Activated naive CD4-positive, alpha-beta T cell treated with anti-CD3 and anti-CD28 coated beads, Interleukin-2, amount 50 U/mL, for 72 hours (primary cell): Measurements from ENCODE around the gene KANK4. TPM values are rescaled to one million over a fixed set of nuclear protein-coding genes. Genes with fewer than 3 reads are reported as not detected.

Experiments
- ATAC-seq, 2 donors: fragments of 150-1000 bp; cut with Tn5 transposase; 2 replicates each; pipeline ENCODE4 v1.10.0; 2021; ENCODE audit warnings: mild to moderate bottlenecking in 2 of 2, moderate library complexity in 2 of 2
- DNase-seq, 2 donors: peaks; one replicate each; pipeline ENCODE4 v3.0.0; 2021 to 2022; ENCODE audit warnings: low spot score in 2 of 2
- H3K27ac Mint-ChIP-seq, 2 donors: one replicate each; pipeline ENCODE4 v1.8.0; 2022; ENCODE audit warnings: mild to moderate bottlenecking in 2 of 2, mixed read lengths in 2 of 2
- H3K36me3 Mint-ChIP-seq, 2 donors: one replicate each; pipeline ENCODE4 v1.8.0; 2022; ENCODE audit warnings: mixed read lengths in 2 of 2
- H3K9me3 Mint-ChIP-seq, 2 donors: one replicate each; pipeline ENCODE4 v1.8.0; 2022; ENCODE audit warnings: mixed read lengths in 2 of 2
- total RNA-seq, 2 donors: library from RNA; stranded (reverse); gene quantifications; one replicate each; pipeline ENCODE4 v1.2.3, GENCODE V29; 2022

Gene KANK4
- total RNA-seq: not detected

DNA sequence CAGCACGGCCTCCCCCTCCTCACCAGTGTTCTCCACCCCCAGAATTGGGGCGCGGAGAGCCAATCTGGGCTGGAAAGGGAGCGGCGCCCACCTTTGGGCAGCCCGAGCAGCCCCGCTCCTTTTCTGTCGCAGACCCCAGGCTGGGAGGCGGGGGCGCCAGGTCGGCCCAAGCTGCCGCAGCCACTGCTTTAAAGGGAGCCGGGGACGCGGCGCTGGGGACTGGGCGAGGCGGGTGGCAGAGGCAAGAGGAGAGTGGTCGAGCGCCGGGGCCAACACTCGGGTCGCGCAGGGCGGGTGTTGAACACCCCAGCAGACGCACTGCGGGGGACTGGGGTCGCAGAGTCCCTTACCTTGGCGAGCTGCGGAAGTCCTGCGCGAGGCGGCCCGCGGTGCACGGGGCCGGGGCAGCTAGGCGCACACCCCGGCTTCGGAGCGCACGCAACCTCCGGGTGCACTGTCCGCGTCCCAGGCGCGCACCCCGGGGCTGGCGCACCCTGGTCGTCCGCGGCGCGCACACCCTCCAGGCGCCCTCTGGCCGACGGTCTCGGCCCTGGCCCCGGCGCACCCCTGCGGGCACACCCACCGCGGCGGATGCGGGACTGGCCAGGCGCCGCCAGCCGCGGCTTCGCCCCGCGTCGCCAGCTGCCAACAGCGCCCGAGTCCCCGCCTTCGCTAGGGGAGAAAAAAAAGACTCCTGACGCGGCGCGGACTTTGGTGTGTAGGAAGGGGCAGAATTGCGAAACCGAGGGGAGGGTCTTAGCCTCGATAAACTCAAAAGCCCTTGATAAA, at the start of gene KANK4:
TSS of gene KANK4 (minus strand) at position 679 of the 789 bp plus-strand sequence. CDS start 37,870 bp downstream, outside the sequence.
- DNase-seq (peak in 1 of 2 donors; percentile 3), ATAC-seq (peak in 1 of 2 donors; percentile 51)
- H3K9me3 Mint-ChIP-seq: no peaks in the 10 kb centered on the region
- no peak within 1 kb of the TSS for H3K27ac Mint-ChIP-seq
- H3K36me3 Mint-ChIP-seq: peaks cover 0 to 5% of the 10 kb centered on the region in 2 donors

- no peaks in the 10 kb centered on the region for H3K36me3 Mint-ChIP-seq
- DNase-seq (no peak), ATAC-seq (no peak)
- H3K27ac Mint-ChIP-seq: no peak overlapping the region
- peaks cover 0 to 4% of the 10 kb centered on the region in 2 donors for H3K9me3 Mint-ChIP-seq
These were observed 49.8 kb upstream of the KANK4 start for GRCh38 chr1:62368989-62369388.

GRCh38 chr1:62367005-62367557, 47.8 kb upstream of the KANK4 start:
- DNase-seq (no peak), ATAC-seq (no peak)
- H3K27ac Mint-ChIP-seq: no peak overlapping the region
- H3K36me3 Mint-ChIP-seq: no peaks in the 10 kb centered on the region
- peaks cover 0 to 11% of the 10 kb centered on the region in 2 donors for H3K9me3 Mint-ChIP-seq

GRCh38 chr1:62364721-62365120, 45.5 kb upstream of the KANK4 start:
- Mint-ChIP-seq H3K9me3 (peaks cover 0 to 11% of the 10 kb centered on the region in 2 donors), H3K27ac (no peak overlapping the region), H3K36me3 (no peaks in the 10 kb centered on the region)
- ATAC-seq (no peak), DNase-seq (no peak)

DNA sequence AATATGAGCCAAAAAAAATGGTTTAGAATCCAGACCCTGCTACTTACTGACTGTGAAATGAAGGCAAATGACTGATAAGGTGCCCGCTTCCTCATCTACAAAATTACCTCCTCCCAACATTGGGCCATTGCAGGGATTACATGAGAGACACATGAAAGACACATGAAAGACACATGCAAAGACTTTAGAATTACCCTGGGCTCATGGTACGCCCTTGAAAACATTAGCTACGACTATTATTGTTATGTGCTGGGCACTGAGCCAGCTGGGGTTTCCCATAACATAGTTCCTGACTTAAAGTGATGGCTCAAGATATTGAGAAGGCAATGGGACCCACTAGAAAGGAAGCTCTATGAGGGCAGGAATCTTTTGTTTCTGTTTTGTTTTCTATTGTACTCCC, 43.7 kb upstream of the KANK4 start:
- ATAC-seq (no peak), DNase-seq (no peak)
- Mint-ChIP-seq H3K27ac (no peak overlapping the region), H3K36me3 (no peaks in the 10 kb centered on the region), H3K9me3 (peaks cover 0 to 11% of the 10 kb centered on the region in 2 donors)

DNA sequence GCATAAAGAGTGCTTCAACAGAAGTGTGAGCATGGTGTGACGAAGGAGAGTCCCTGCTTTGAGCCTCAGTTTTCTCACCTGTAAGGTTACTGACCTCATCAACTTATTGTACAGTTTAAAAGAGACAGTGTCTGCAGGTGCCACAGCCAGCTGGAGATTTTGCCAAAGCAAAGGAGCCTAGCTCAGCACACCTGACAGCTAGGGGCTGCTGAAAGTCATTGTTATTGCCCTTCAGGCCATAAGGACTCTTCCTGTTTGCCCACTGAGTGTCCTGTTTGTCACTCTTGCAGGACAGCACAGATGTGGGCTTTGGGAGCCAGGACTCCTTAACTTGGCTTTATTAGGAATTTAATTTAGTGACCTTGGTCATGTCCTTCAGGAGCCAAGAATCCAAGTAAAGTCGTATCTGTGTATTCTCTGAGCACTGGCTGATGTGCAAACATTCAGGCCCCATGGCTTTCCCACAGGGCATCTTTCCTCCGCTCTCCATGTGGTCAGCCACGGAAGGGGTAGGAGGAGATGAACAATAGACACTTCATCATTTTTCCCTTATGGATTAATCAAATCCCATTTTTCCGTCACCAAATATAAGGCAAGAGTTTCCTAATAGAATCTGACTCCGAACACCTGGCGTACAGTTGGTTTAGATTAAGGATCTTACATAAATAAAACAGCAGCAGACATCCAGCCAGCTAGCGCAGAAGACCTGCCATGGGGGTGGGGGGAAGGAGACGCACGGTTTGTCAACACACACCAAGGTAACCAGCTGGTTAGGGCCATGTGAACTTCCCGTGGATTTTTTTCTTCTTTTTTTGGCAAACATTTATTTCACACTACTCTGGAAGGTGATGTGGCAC, 43.1 kb upstream of the KANK4 start:
- Mint-ChIP-seq H3K9me3 (peaks cover 0 to 11% of the 10 kb centered on the region in 2 donors), H3K27ac (no peak overlapping the region), H3K36me3 (no peaks in the 10 kb centered on the region)
- DNase-seq (no peak), ATAC-seq (no peak)

DNA sequence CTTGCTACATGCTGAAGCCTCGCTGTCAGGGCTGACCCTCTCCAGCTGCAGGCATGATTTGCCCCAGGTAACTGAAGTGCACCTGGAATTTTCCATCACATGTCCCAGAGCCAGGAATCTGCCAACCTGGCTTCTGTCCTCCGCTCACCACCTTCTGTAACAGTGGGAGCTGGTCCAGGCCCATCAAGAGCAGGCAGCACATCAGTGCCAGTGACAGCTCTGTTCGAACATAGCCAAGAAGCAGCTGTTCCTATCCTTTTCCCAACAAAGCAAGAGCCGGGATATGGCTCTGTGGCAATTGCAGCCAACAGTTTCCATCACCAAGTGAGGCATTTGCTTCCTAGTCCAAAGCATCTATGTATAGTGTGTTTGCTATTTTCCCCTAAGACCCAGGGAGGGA, 42.2 kb upstream of the KANK4 start:
- no peak for ATAC-seq

GRCh38 chr1:62358665-62359373, 39.6 kb upstream of the KANK4 start:
- ATAC-seq: no peak
- Mint-ChIP-seq H3K27ac (no peak overlapping the region), H3K9me3 (peaks cover 0 to 7% of the 10 kb centered on the region in 2 donors)

More for the DNA sequence above, 42.2 kb upstream of the KANK4 start:
- no peak for DNase-seq
- H3K27ac Mint-ChIP-seq: no peak overlapping the region
- H3K36me3 Mint-ChIP-seq: no peaks in the 10 kb centered on the region
- peaks cover 0 to 7% of the 10 kb centered on the region in 2 donors for H3K9me3 Mint-ChIP-seq

DNA sequence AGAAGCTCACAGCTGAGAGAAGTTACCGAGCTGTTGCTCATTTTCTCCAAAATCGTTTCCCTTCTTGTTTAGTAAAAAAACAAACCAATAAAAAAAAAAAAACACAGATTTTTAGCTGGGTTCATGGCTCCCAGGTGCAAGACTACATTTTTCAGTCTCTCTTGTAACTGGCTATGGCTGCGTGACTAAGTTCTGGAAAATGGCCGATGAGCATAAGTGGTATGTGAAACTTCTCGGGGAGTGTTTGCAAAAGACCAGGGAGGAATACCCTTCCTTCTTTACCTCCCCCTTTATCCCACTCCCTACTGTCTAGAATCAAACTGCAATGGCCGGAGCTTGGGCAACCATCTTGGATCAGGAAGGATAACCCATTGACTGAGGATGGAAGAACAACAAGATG, 38.7 kb upstream of the KANK4 start:
- peaks cover 0 to 3% of the 10 kb centered on the region in 2 donors for H3K9me3 Mint-ChIP-seq
- ATAC-seq (no peak), DNase-seq (no peak)
- no peaks in the 10 kb centered on the region for H3K36me3 Mint-ChIP-seq
- H3K27ac Mint-ChIP-seq: no peak overlapping the region

More at GRCh38 chr1:62358665-62359373, 39.6 kb upstream of the KANK4 start:
- H3K36me3 Mint-ChIP-seq: no peaks in the 10 kb centered on the region
- no peak for DNase-seq

GRCh38 chr1:62356257-62356835, 37.1 kb upstream of the KANK4 start:
- H3K9me3 Mint-ChIP-seq: no peaks in the 10 kb centered on the region
- no peaks in the 10 kb centered on the region for H3K36me3 Mint-ChIP-seq
- ATAC-seq: peak; percentile 70 to 88
- DNase-seq: no peak
- H3K27ac Mint-ChIP-seq: no peak overlapping the region

DNA sequence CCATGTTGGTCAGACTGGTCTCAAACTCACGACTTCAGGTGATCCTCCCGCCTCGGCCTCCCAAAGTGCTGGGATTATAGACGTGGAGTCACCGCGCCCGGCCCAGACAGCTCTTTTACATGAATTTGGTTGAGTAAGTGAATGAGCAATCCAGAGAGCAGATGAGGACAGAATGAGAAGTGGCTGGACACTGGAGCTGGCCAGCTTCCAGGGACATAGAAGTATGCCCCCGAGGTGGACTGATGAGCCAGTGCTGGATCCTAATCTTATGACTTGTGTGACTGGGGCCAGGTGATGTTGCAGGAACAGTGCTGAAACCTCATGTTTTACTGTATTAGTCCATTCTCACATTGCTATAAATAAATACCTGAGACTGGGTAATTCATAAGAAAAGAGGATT, 35.9 kb upstream of the KANK4 start:
- DNase-seq (no peak), ATAC-seq (no peak)
- H3K27ac Mint-ChIP-seq: peak overlapping the region in 1 of 2 donors; percentile 77
- no peaks in the 10 kb centered on the region for H3K36me3 Mint-ChIP-seq
- no peaks in the 10 kb centered on the region for H3K9me3 Mint-ChIP-seq

DNA sequence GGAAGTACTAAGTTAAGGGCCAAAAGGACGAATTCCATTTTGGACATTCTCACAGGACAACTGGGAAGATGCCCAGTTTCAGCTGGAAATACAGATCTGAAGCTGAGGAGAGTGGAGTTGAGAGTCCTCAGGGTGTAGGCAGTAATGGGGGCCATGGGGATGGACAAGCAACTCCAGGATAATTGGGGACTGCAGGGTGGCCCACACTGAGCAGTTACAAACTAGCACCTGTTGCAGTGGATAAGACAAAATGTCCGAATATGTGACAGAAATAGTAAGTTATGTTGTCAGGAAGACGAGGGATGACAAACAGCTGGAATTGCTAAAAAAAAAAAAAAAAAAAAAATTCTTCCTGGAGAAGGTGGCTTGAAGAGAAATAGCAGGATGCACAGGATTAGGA, 34.6 kb upstream of the KANK4 start:
- no peak for ATAC-seq
- Mint-ChIP-seq H3K27ac (peak overlapping the region in 1 of 2 donors; percentile 18), H3K36me3 (no peaks in the 10 kb centered on the region), H3K9me3 (no peaks in the 10 kb centered on the region)
- no peak for DNase-seq

DNA sequence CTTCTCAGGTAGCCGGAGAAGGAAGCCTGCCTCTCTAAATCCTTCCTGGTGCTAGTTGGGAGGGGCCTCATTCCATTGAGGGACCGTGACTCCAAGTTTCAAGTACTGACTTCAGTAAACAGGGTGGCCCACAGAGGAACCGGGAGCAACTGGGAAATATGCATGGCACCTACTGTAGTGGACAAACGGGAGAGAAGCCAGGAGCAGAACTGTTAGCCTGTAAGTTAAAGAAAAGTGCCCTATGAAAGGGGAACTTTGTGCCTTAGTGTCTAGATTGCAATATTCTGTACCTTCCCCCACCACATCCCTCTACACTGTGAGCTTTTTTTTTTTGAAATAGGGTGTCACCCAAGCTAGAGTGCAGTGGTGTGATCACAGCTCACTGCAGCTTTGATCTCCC, 33.2 kb upstream of the KANK4 start:
- H3K36me3 Mint-ChIP-seq: no peaks in the 10 kb centered on the region

GRCh38 chr1:62349470-62350233, 30.4 kb upstream of the KANK4 start:
- no peaks in the 10 kb centered on the region for H3K9me3 Mint-ChIP-seq
- DNase-seq (no peak), ATAC-seq (no peak)
- no peaks in the 10 kb centered on the region for H3K36me3 Mint-ChIP-seq
- H3K27ac Mint-ChIP-seq: no peak overlapping the region

More for the DNA sequence above, 33.2 kb upstream of the KANK4 start:
- ATAC-seq: no peak
- H3K9me3 Mint-ChIP-seq: no peaks in the 10 kb centered on the region
- peak overlapping the region in 1 of 2 donors; percentile 57 for H3K27ac Mint-ChIP-seq
- no peak for DNase-seq

GRCh38 chr1:62346886-62347285, 27.7 kb upstream of the KANK4 start:
- H3K36me3 Mint-ChIP-seq: no peaks in the 10 kb centered on the region
- ATAC-seq: no peak
- no peak overlapping the region for H3K27ac Mint-ChIP-seq
- no peaks in the 10 kb centered on the region for H3K9me3 Mint-ChIP-seq
- no peak for DNase-seq
